ENCODE results near the gene NCOA3. TPM values are rescaled to one million over a fixed set of nuclear protein-coding genes. Genes with fewer than 3 reads are reported as not detected.
A peak's percentile ranks its signal among the peaks of the same experiment; 100 is the strongest.

Gene NCOA3
- total RNA-seq, 1 experiment from 2014 or later, result 96.7 TPM

DNA sequence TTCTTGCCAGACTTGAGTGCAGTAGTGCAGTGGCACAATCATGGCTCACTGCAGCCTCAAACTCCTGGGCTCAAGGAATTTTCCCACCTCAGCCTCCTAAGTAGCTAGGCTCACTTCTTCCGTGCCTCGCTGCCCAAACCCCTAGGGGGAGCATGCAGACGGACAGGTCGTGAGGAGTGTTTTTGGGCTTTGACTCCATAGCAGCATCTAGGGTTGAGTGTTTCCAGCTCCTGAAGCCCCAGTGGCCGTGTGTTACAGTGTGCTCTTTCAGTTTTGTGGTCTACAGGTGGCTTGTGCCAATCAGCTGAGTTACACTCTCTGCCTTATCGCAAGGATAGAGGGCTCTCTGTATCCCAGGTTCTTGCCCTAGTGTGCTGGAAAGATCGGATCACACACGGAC lies 33.4 kb downstream of the NCOA3 start:
- Mint-ChIP-seq H3K4me1 (ENCODE audit: low read depth, unreplicated experiment) (peaks cover 17% of the 10 kb centered on the region), H3K27me3 (ENCODE audit: insufficient read depth, unreplicated experiment) (no peaks in the 10 kb centered on the region), H3K4me3 (ENCODE audit: unreplicated experiment) (no peak overlapping the region), H3K27ac (ENCODE audit: unreplicated experiment) (no peak overlapping the region), H3K36me3 (ENCODE audit: insufficient read depth, unreplicated experiment) (peaks cover 33% of the 10 kb centered on the region), H3K9me3 (ENCODE audit: unreplicated experiment) (no peaks in the 10 kb centered on the region)
- ChIA-PET POLR2A (no interaction called here), CTCF (interaction anchor here (0.6 to 1.6 kb wide), 9 partner anchors 10 to 89 kb away, joined by 3 to 8 read pairs (median 4); no protein-coding TSS in a partner anchor)
- DNase-seq, result peak; percentile 72 to 76
- Histone ChIP-seq H3K27me3 (replicated peaks; ENCODE audit: control insufficient read depth, insufficient read depth, low read length) (no peaks in the 10 kb centered on the region), H3K4me1 (peaks cover 14% of the 10 kb centered on the region), H3K4me3 (ENCODE audit: low read depth, low read length) (no peak overlapping the region), H3K36me3 (ENCODE audit: control insufficient read depth, insufficient read depth, low read length) (peaks cover 4% of the 10 kb centered on the region), H3K9me3 (no peaks in the 10 kb centered on the region)
- TF ChIP-seq, protein P1, sequence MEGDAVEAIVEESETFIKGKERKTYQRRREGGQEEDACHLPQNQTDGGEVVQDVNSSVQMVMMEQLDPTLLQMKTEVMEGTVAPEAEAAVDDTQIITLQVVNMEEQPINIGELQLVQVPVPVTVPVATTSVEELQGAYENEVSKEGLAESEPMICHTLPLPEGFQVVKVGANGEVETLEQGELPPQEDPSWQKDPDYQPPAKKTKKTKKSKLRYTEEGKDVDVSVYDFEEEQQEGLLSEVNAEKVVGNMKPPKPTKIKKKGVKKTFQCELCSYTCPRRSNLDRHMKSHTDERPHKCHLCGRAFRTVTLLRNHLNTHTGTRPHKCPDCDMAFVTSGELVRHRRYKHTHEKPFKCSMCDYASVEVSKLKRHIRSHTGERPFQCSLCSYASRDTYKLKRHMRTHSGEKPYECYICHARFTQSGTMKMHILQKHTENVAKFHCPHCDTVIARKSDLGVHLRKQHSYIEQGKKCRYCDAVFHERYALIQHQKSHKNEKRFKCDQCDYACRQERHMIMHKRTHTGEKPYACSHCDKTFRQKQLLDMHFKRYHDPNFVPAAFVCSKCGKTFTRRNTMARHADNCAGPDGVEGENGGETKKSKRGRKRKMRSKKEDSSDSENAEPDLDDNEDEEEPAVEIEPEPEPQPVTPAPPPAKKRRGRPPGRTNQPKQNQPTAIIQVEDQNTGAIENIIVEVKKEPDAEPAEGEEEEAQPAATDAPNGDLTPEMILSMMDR (IDR thresholded peaks at IDR 0.05; ENCODE audit: insufficient read depth in 1 of 2, low read depth in 1 of 2, low read length in 1 of 2, severe bottlenecking in 1 of 2, unreplicated experiment in 1 of 2), result peak; percentile 72 to 73
- intact Hi-C loops (cut with micrococcal nuclease; ENCODE audit: unreplicated experiment), result no loop called here
- BruUV-seq (replicated peaks), result no TSS peak

- no peak overlapping the region for H3K4me3 Mint-ChIP-seq (ENCODE audit: unreplicated experiment)
- no peak for DNase-seq
- TF ChIP-seq, protein P1 (IDR thresholded peaks at IDR 0.05; ENCODE audit: insufficient read depth in 1 of 2, low read depth in 1 of 2, low read length in 1 of 2, severe bottlenecking in 1 of 2, unreplicated experiment in 1 of 2), result no peak
- no peaks in the 10 kb centered on the region for H3K9me3 ChIP-seq
- no peaks in the 10 kb centered on the region for H3K9me3 Mint-ChIP-seq (ENCODE audit: unreplicated experiment)
- H3K27me3 ChIP-seq (replicated peaks; ENCODE audit: control insufficient read depth, insufficient read depth, low read length), result no peaks in the 10 kb centered on the region
- BruUV-seq (replicated peaks), result no TSS peak
- intact Hi-C loops (cut with micrococcal nuclease; ENCODE audit: unreplicated experiment), result no loop called here
- peaks cover 23% of the 10 kb centered on the region for H3K4me1 ChIP-seq
- peaks cover 29% of the 10 kb centered on the region for H3K36me3 Mint-ChIP-seq (ENCODE audit: insufficient read depth, unreplicated experiment)
- CTCF ChIA-PET, result interaction anchor here (1.6 kb wide), 1 partner anchor 32 kb away, joined by 6 read pairs; no protein-coding TSS in a partner anchor
- no peak overlapping the region for H3K27ac Mint-ChIP-seq (ENCODE audit: unreplicated experiment)
- POLR2A ChIA-PET, result interaction anchor here (0.6 kb wide), 1 partner anchor 45 kb away, joined by 7 read pairs; no protein-coding TSS in a partner anchor
- H3K4me1 Mint-ChIP-seq (ENCODE audit: low read depth, unreplicated experiment), result peaks cover 26% of the 10 kb centered on the region
- H3K36me3 ChIP-seq (ENCODE audit: control insufficient read depth, insufficient read depth, low read length), result peaks cover 2% of the 10 kb centered on the region
- no peak overlapping the region for H3K4me3 ChIP-seq (ENCODE audit: low read depth, low read length)
- H3K27me3 Mint-ChIP-seq (ENCODE audit: insufficient read depth, unreplicated experiment), result no peaks in the 10 kb centered on the region
Observed at GRCh38 chr20:47535994-47536393, 34.3 kb downstream of the NCOA3 start.

- DNase-seq, result peak in 1 of 2 experiments; percentile 57
- POLR2A ChIA-PET, result interaction anchor here (0.6 to 1.6 kb wide), 3 partner anchors 39 to 1177 kb away, joined by 3 to 10 read pairs (median 3); partner anchors contain the start of gene NCOA3
Observed at GRCh38 chr20:47540443-47541354, 39.0 kb downstream of the NCOA3 start.

More at GRCh38 chr20:47540443-47541354, 39.0 kb downstream of the NCOA3 start:
- Mint-ChIP-seq H3K27ac (ENCODE audit: unreplicated experiment) (peak overlapping the region; percentile 20), H3K4me1 (ENCODE audit: low read depth, unreplicated experiment) (peaks cover 28% of the 10 kb centered on the region), H3K36me3 (ENCODE audit: insufficient read depth, unreplicated experiment) (peaks cover 16% of the 10 kb centered on the region), H3K27me3 (ENCODE audit: insufficient read depth, unreplicated experiment) (no peaks in the 10 kb centered on the region), H3K4me3 (ENCODE audit: unreplicated experiment) (no peak overlapping the region), H3K9me3 (ENCODE audit: unreplicated experiment) (no peaks in the 10 kb centered on the region)
- CTCF ChIA-PET, result interaction anchor here (0.6 to 1.8 kb wide), 3 partner anchors 129 to 181 kb away, joined by 3 to 6 read pairs (median 3); no protein-coding TSS in a partner anchor
- no TSS peak for BruUV-seq (replicated peaks)
- Histone ChIP-seq H3K9me3 (no peaks in the 10 kb centered on the region), H3K4me1 (peaks cover 31% of the 10 kb centered on the region), H3K4me3 (ENCODE audit: low read depth, low read length) (no peak overlapping the region), H3K36me3 (ENCODE audit: control insufficient read depth, insufficient read depth, low read length) (peaks cover 1% of the 10 kb centered on the region; the same call in 1 of the 2 replicates), H3K27me3 (replicated peaks; ENCODE audit: control insufficient read depth, insufficient read depth, low read length) (no peaks in the 10 kb centered on the region)
- TF ChIP-seq, protein P1 (IDR thresholded peaks at IDR 0.05; ENCODE audit: insufficient read depth in 1 of 2, low read depth in 1 of 2, low read length in 1 of 2, severe bottlenecking in 1 of 2, unreplicated experiment in 1 of 2), result no peak
- intact Hi-C loops (cut with micrococcal nuclease; ENCODE audit: unreplicated experiment), result loop anchor here (2.0 kb wide), 1 partner anchor 36 kb away; no protein-coding TSS in a partner anchor
